Adipocyte (in vitro differentiated cells): ENCODE data around the gene TMC7.
"Not testable (repeated sequence)": the region's sequence is repeated elsewhere in the genome, so short reads cannot be mapped to it uniquely, and the experiment has no call there.

Source experiments
- DNase-seq: peaks from one replicate; pipeline ENCODE4 v3.0.0-alpha.2; 2015; ENCODE audit warnings: low read depth
- H3K27me3 ChIP-seq: replicated peaks from 2 replicates; pipeline ENCODE4 v1.7.0; 2013; ENCODE audit warnings: mild to moderate bottlenecking, low read length, moderate library complexity; ENCODE audit not compliant: control insufficient read depth, insufficient read depth
- H3K36me3 ChIP-seq: 2 replicates; pipeline ENCODE4 v1.7.0; 2013; ENCODE audit warnings: low read length, mild to moderate bottlenecking, moderate library complexity; ENCODE audit not compliant: control insufficient read depth, insufficient read depth, severe bottlenecking
- H3K4me1 ChIP-seq: 2 replicates; pipeline ENCODE4 v1.7.0; 2013; ENCODE audit warnings: mild to moderate bottlenecking, low read length, moderate library complexity; ENCODE audit not compliant: control insufficient read depth, insufficient read depth
- H3K4me3 ChIP-seq: 2 replicates; pipeline ENCODE4 v1.7.0; 2013; ENCODE audit warnings: mild to moderate bottlenecking, low read length, moderate library complexity
- H3K9ac ChIP-seq: 2 replicates; pipeline ENCODE4 v1.7.0; 2013; ENCODE audit warnings: mild to moderate bottlenecking, low read length, moderate library complexity
- H3K9me3 ChIP-seq: 2 replicates; pipeline ENCODE4 v1.7.0; 2013; ENCODE audit warnings: mild to moderate bottlenecking, low read length, moderate library complexity; ENCODE audit not compliant: control insufficient read depth

The TMC7 gene

DNA sequence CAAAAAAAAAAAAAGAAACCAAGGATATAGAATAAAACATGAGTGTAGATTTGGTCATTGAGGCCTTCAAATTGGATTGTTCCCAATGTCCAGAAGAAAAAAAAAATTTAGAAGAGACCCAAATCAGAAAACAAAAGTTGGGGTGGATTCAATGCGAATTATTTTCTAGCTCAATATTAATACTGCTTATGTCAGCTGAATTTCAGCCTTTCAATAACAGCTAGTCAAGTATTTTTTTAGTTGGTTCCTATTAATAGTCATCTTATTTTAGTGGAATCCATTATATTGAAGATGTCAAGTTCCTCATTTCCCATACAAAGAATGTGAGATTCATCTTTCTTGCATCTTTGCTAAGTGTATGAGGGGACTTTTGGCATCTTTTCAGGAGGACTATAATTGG, 1.5 kb downstream of the TMC7 start:
- H3K9me3 ChIP-seq, H3K4me3 ChIP-seq, H3K9ac ChIP-seq, DNase-seq, H3K27me3 ChIP-seq, H3K36me3 ChIP-seq, H3K4me1 ChIP-seq: not testable (repeated sequence)

DNA sequence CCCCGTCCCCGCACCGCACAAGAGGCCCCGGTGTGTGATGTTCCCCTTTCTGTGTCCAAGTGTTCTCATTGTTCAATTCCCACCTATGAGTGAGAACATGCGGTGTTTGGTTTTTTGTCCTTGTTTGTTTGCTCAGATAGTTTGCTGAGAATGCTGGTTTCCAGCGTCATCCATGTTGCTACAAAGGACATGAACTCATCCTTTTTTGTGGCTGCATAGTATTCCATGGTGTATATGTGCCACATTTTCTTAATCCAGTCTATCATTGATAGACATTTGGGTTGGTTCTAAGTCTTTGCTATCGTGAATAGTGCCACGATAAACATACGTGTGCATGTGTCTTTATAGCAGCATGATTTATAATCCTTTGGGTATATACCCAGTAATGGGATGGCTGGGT, 8.0 kb downstream of the TMC7 start:
- H3K4me3 ChIP-seq, H3K9ac ChIP-seq, H3K27me3 ChIP-seq, H3K4me1 ChIP-seq, H3K36me3 ChIP-seq, DNase-seq, H3K9me3 ChIP-seq: not testable (repeated sequence)

DNA sequence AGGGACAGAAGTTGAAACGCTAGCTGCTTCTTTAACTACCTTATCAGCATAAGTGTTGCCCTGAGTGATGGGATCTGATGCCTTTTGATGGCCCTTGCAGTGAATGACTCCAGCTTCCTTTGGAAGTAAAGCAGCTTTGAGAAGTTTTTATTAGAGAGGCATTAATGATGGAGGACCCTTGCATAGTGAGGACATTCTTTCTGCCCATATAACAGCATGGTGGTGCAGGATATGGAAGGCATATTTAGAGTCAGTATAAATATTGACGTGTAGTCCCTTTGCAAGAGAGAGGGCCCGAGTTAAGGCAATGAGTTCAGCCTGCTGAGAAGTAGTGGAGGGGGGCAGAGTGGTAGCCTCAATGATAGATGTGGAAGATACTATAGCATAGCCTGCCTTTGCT, 9.8 kb downstream of the TMC7 start:
- H3K9ac ChIP-seq, H3K9me3 ChIP-seq, H3K27me3 ChIP-seq, H3K36me3 ChIP-seq, DNase-seq, H3K4me3 ChIP-seq, H3K4me1 ChIP-seq: not testable (repeated sequence)

DNA sequence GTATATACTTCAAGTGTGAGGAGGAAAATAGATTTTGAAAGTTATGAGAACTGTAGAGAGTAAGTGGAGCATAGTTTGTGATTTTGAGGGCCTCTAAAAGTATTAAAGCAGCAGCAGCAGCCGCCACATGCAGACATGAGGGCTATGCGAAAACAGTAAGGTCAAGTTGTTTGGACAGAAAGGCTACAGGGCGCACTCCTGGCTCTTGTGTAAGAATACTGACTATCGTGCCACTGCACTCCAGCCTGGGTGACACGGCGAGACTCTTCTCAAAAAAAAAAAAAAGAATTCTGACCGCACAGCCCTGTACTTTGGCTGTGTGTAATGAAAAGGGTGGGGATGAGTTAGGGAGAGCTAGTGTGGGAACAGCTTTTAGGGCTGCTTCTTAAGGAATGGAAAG, 10.4 kb downstream of the TMC7 start:
- not testable (repeated sequence) for H3K4me3 ChIP-seq, H3K4me1 ChIP-seq, DNase-seq, H3K36me3 ChIP-seq, H3K9ac ChIP-seq, H3K9me3 ChIP-seq, H3K27me3 ChIP-seq

DNA sequence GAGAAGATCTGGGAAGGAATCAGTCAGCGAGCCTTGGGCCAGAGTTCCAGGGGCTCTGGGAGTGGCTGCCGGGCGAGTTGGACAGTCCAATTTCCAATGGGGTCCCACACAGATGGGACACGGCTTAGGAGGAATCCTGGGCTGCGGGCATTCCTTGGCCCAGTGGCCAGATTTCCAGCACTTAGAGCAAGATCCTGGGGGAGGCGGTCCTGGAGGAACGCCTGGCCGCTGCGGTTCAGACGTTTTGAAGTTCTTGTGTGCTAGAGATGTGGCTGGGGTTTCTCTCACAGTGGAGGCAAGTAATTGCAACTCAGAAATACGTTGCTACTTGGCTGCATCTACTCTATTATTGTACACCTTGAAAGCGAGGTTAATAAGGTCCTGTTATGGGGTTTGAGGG, 11.7 kb downstream of the TMC7 start:
- H3K27me3 ChIP-seq, H3K9ac ChIP-seq, DNase-seq, H3K4me3 ChIP-seq, H3K9me3 ChIP-seq, H3K4me1 ChIP-seq, H3K36me3 ChIP-seq: not testable (repeated sequence)

DNA sequence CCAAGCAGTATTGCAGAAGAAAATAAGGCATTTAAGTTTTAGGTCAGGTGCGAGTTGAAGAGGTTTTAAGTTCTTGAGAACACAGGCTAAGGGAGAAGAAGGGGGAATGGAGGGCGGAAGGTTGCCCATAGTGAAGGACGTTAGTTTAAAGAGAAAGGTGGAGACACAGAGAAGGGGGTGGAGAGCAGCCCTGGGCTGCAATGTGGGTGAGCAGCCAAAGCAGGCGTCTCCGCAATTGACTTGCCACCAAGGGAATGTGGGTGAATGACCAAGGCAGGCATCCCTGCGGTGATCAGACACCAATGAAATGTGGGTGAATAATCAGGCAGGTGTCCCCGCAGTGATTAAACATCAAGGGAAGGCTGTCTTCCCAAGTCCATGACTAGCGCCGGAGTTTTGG, 12.8 kb downstream of the TMC7 start:
- not testable (repeated sequence) for H3K4me1 ChIP-seq, H3K9ac ChIP-seq, H3K4me3 ChIP-seq, H3K36me3 ChIP-seq, H3K9me3 ChIP-seq, DNase-seq, H3K27me3 ChIP-seq

DNA sequence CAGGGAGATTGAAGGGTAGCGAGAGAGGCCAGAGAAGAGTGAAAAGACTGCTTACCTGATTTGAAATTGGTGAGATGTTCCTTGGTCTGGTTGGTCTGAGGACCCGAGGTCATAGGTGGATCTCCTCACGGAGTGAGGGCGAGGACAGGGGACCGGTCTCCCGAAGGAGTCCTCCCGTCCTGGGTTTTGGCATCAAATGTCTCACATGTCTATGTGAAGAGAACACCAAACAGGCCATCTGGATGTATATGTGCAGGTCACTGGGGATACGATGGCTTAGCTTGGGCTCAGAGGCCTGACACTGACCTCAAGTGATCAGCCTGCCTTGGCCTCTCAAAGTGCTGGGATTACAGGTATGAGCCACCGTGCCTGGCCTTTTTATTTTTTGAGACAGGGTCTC, 13.3 kb downstream of the TMC7 start:
- not testable (repeated sequence) for H3K4me1 ChIP-seq, H3K4me3 ChIP-seq, H3K9me3 ChIP-seq, H3K27me3 ChIP-seq, H3K36me3 ChIP-seq, DNase-seq, H3K9ac ChIP-seq

DNA sequence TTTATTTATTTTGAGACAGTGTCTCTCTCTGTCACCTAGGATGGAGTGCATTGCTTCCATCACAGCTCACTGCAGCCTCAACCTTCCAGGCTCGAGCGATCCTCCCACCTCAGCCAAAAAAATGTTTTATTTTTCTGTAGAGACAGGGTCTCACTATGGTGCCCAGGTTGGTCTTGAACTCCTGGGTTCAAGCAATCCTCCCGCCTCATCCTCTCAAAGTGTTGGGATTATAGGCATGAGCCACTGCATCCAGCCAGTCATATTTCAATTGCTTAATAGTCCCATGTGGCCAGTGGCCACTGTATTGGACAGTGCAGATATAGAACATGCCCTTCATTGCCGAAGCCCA, 15.3 kb downstream of the TMC7 start:
- DNase-seq: no peak
- Histone ChIP-seq H3K9me3 (no peaks in the 10 kb centered on the region), H3K4me1 (peaks cover 3% of the 10 kb centered on the region), H3K9ac (no peak overlapping the region), H3K27me3 (no peaks in the 10 kb centered on the region), H3K36me3 (no peaks in the 10 kb centered on the region), H3K4me3 (no peak overlapping the region)

DNA sequence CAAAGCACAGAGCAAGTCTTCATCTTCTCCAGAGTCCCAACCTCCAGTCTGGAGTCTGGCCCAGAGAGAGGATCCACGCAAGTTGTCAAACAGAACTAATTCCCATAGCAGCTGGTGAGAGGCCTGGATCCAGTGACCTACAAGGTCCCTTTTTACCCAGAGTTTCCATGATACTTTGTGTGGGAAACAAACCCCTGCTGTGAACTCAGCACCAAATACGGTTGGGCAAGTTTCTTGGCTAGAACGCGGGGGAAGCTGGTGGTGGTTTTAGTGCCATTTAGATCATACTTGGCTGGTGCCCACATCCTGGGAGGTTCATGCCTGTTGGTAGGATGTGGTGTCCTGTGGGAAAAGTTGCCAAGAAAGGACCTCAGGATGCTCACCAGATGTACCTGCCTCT, 18.1 kb downstream of the TMC7 start:
- Histone ChIP-seq H3K4me1 (peaks cover 3% of the 10 kb centered on the region), H3K4me3 (no peak overlapping the region), H3K36me3 (no peaks in the 10 kb centered on the region), H3K9me3 (no peaks in the 10 kb centered on the region), H3K27me3 (no peaks in the 10 kb centered on the region), H3K9ac (no peak overlapping the region)
- DNase-seq: no peak

DNA sequence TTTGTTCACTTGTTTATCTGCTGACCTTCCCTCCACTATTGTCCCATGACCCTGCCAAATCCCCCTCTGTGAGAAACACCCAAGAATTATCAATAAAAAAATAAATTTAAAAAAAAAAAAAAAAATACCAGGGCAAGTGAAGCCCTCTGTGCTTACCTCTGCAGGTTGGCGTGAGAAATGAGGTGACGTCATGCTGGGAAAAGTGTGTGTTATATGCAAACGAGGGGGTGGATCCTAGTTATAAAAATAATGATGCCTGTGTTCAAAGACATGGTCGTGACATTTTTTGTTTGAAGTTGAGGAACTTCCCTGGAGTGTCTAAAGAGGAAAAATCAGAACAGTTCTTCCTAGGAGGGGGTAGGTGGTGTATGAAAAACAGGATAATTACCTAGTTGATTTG, 20.2 kb downstream of the TMC7 start:
- Histone ChIP-seq H3K27me3 (no peaks in the 10 kb centered on the region), H3K4me1 (peaks cover 7% of the 10 kb centered on the region), H3K4me3 (no peak overlapping the region), H3K9me3 (no peaks in the 10 kb centered on the region), H3K9ac (no peak overlapping the region), H3K36me3 (no peaks in the 10 kb centered on the region)
- DNase-seq: no peak

DNA sequence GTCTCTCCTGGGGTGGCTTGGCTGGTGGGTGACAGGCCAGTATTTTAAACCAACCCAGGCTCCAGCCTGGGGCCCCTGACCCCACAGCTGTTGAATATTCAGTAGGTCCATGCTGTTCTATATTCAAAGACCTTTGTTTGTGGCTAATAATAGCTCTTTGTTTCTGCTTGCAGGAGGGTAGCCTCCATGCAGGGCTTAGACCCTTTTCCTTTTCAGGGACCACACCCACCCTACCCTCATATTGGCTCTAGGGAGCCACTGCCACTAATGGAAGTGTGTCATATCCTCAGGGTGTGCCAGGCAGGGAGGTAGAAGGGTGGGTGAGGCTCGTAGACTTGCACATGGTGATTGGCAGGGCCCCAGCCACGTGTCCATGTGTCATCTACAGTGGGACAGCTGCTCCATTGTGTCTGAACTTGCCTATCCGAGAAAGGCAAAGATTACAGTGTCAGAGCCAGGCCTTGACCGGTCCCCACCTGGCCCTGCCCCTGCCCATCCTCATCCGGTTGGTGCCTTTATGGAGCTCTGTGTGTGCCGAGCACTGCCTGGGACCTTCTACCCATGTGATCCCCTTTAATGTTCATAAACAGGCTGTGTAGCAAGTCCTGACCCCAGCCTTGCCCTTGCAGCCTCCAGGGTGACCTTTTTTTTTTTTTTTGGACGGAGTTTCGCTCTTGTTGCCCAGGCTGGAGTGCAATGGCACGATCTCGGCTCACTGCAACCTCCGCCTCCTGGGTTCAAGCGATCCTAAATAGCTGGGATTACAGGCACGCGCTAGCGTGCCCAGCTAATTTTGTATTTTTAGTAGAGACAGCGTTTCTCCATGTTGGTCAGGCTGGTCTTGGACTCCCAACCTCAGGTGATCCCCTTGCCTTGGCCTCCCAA, 22.1 kb downstream of the TMC7 start:
- H3K4me1 ChIP-seq: peaks cover 8% of the 10 kb centered on the region
- no peak for DNase-seq
- H3K9ac ChIP-seq: no peak overlapping the region
- no peak overlapping the region for H3K4me3 ChIP-seq
- H3K36me3 ChIP-seq: no peaks in the 10 kb centered on the region
- no peaks in the 10 kb centered on the region for H3K27me3 ChIP-seq
- peaks cover 4% of the 10 kb centered on the region for H3K9me3 ChIP-seq
